ENCODE results near the gene C11orf21.

C11orf21 gene

GRCh38 chr11:2268729-2269600 lies 32.8 kb downstream of the C11orf21 start:
- Histone ChIP-seq H3K9ac (ENCODE audit: insufficient read length, low read depth) (peak overlapping the region; percentile 75), H3K9me3 (ENCODE audit: insufficient read depth, low read length) (peaks cover 4% of the 10 kb centered on the region; the same call in 1 of the 2 replicates), H3K36me3 (ENCODE audit: insufficient read depth, insufficient read length, low read length) (peaks cover 2% of the 10 kb centered on the region), H3K4me3 (ENCODE audit: insufficient read length, low read depth) (peak overlapping the region; percentile 53), H3K4me1 (ENCODE audit: insufficient read depth, insufficient read length) (peaks cover 18% of the 10 kb centered on the region), H3K27me3 (ENCODE audit: insufficient read depth, insufficient read length) (peaks cover 32% of the 10 kb centered on the region)
- peak; percentile 33 for DNase-seq (ENCODE audit: low read depth, low spot score)
- TF ChIP-seq SUZ12 (IDR thresholded peaks at IDR 0.05; ENCODE audit: extremely low read depth, insufficient read depth, insufficient read length) (no peak), YY1 (IDR thresholded peaks at IDR 0.05; ENCODE audit: insufficient read depth, insufficient read length) (no peak), ZNF274 (IDR thresholded peaks at IDR 0.05; ENCODE audit: low read depth, low read length) (no peak)

GRCh38 chr11:2267851-2268728 lies 33.6 kb downstream of the C11orf21 start:
- no peak for DNase-seq (ENCODE audit: low read depth, low spot score)
- peaks cover 4% of the 10 kb centered on the region; the same call in 1 of the 2 replicates for H3K9me3 ChIP-seq (ENCODE audit: insufficient read depth, low read length)
- TF ChIP-seq YY1 (IDR thresholded peaks at IDR 0.05; ENCODE audit: insufficient read depth, insufficient read length), result no peak
- TF ChIP-seq ZNF274 (IDR thresholded peaks at IDR 0.05; ENCODE audit: low read depth, low read length), result no peak
- no peak for TF ChIP-seq SUZ12 (IDR thresholded peaks at IDR 0.05; ENCODE audit: extremely low read depth, insufficient read depth, insufficient read length)
- H3K36me3 ChIP-seq (ENCODE audit: insufficient read depth, insufficient read length, low read length), result peaks cover 2% of the 10 kb centered on the region
- peak overlapping the region; percentile 36 for H3K4me3 ChIP-seq (ENCODE audit: insufficient read length, low read depth)
- peaks cover 18% of the 10 kb centered on the region for H3K4me1 ChIP-seq (ENCODE audit: insufficient read depth, insufficient read length)
- peaks cover 28% of the 10 kb centered on the region for H3K27me3 ChIP-seq (ENCODE audit: insufficient read depth, insufficient read length)
- H3K9ac ChIP-seq (ENCODE audit: insufficient read length, low read depth), result peak overlapping the region; percentile 66

GRCh38 chr11:2267306-2267850 lies 34.3 kb downstream of the C11orf21 start:
- H3K9me3 ChIP-seq (ENCODE audit: insufficient read depth, low read length), result peaks cover 4% of the 10 kb centered on the region; the same call in 1 of the 2 replicates
- H3K4me3 ChIP-seq (ENCODE audit: insufficient read length, low read depth), result no peak overlapping the region
- H3K4me1 ChIP-seq (ENCODE audit: insufficient read depth, insufficient read length), result peaks cover 21% of the 10 kb centered on the region
- peaks cover 2% of the 10 kb centered on the region for H3K36me3 ChIP-seq (ENCODE audit: insufficient read depth, insufficient read length, low read length)
- peaks cover 28% of the 10 kb centered on the region for H3K27me3 ChIP-seq (ENCODE audit: insufficient read depth, insufficient read length)
- no peak for DNase-seq (ENCODE audit: low read depth, low spot score)
- H3K9ac ChIP-seq (ENCODE audit: insufficient read length, low read depth), result no peak overlapping the region
- TF ChIP-seq YY1 (IDR thresholded peaks at IDR 0.05; ENCODE audit: insufficient read depth, insufficient read length) (no peak), SUZ12 (IDR thresholded peaks at IDR 0.05; ENCODE audit: extremely low read depth, insufficient read depth, insufficient read length) (no peak), ZNF274 (IDR thresholded peaks at IDR 0.05; ENCODE audit: low read depth, low read length) (no peak)

- Histone ChIP-seq H3K4me3 (ENCODE audit: insufficient read length, low read depth) (no peak overlapping the region), H3K4me1 (ENCODE audit: insufficient read depth, insufficient read length) (peaks cover 25% of the 10 kb centered on the region), H3K9ac (ENCODE audit: insufficient read length, low read depth) (no peak overlapping the region), H3K27me3 (ENCODE audit: insufficient read depth, insufficient read length) (peaks cover 26% of the 10 kb centered on the region), H3K36me3 (ENCODE audit: insufficient read depth, insufficient read length, low read length) (peaks cover 2% of the 10 kb centered on the region), H3K9me3 (ENCODE audit: insufficient read depth, low read length) (peaks cover 4% of the 10 kb centered on the region; the same call in 1 of the 2 replicates)
- TF ChIP-seq SUZ12 (IDR thresholded peaks at IDR 0.05; ENCODE audit: extremely low read depth, insufficient read depth, insufficient read length) (no peak), ZNF274 (IDR thresholded peaks at IDR 0.05; ENCODE audit: low read depth, low read length) (no peak), YY1 (IDR thresholded peaks at IDR 0.05; ENCODE audit: insufficient read depth, insufficient read length) (no peak)
- DNase-seq (ENCODE audit: low read depth, low spot score), result no peak
Observed at GRCh38 chr11:2266586-2267305, 35.0 kb downstream of the C11orf21 start.

GRCh38 chr11:2265854-2266585 lies 35.7 kb downstream of the C11orf21 start:
- Histone ChIP-seq H3K27me3 (ENCODE audit: insufficient read depth, insufficient read length) (peaks cover 18% of the 10 kb centered on the region), H3K4me3 (ENCODE audit: insufficient read length, low read depth) (no peak overlapping the region), H3K4me1 (ENCODE audit: insufficient read depth, insufficient read length) (peaks cover 22% of the 10 kb centered on the region), H3K9me3 (ENCODE audit: insufficient read depth, low read length) (peaks cover 3% of the 10 kb centered on the region; the same call in 1 of the 2 replicates), H3K9ac (ENCODE audit: insufficient read length, low read depth) (no peak overlapping the region), H3K36me3 (ENCODE audit: insufficient read depth, insufficient read length, low read length) (peaks cover 2% of the 10 kb centered on the region)
- no peak for TF ChIP-seq SUZ12 (IDR thresholded peaks at IDR 0.05; ENCODE audit: extremely low read depth, insufficient read depth, insufficient read length)
- no peak for TF ChIP-seq ZNF274 (IDR thresholded peaks at IDR 0.05; ENCODE audit: low read depth, low read length)
- no peak for DNase-seq (ENCODE audit: low read depth, low spot score)

- Histone ChIP-seq H3K4me3 (ENCODE audit: insufficient read length, low read depth) (no peak overlapping the region), H3K9me3 (ENCODE audit: insufficient read depth, low read length) (no peaks in the 10 kb centered on the region), H3K4me1 (ENCODE audit: insufficient read depth, insufficient read length) (peaks cover 20% of the 10 kb centered on the region), H3K27me3 (ENCODE audit: insufficient read depth, insufficient read length) (peaks cover 12% of the 10 kb centered on the region), H3K9ac (ENCODE audit: insufficient read length, low read depth) (no peak overlapping the region), H3K36me3 (ENCODE audit: insufficient read depth, insufficient read length, low read length) (peaks cover 2% of the 10 kb centered on the region)
- DNase-seq (ENCODE audit: low read depth, low spot score), result no peak
- TF ChIP-seq SUZ12 (IDR thresholded peaks at IDR 0.05; ENCODE audit: extremely low read depth, insufficient read depth, insufficient read length) (no peak), YY1 (IDR thresholded peaks at IDR 0.05; ENCODE audit: insufficient read depth, insufficient read length) (no peak), ZNF274 (IDR thresholded peaks at IDR 0.05; ENCODE audit: low read depth, low read length) (no peak)
Observed at GRCh38 chr11:2265396-2265795, 36.3 kb downstream of the C11orf21 start.

Measured in NT2/D1 (cell line).